G401 (cell line): Measurements from ENCODE around the gene SYDE1. TPM values are rescaled to one million over a fixed set of nuclear protein-coding genes. Genes with fewer than 3 reads are reported as not detected.

Source experiments
- DNase-seq: peaks from one replicate; pipeline ENCODE4 v3.0.0-alpha.2; 2015; ENCODE audit warnings: low spot score
- in situ Hi-C: cut with HindIII; loops from 2 replicates; pipeline ENCODE4 v1.10.0; 2016; ENCODE audit warnings: low sequenced_read_pairs, mixed read lengths
- total RNA-seq: library from RNA; depleted of rRNA; stranded (reverse); fragments of >200 nt; shearing (Covaris generic); gene quantifications from 2 replicates; pipeline ENCODE4 v1.2.3, GENCODE V29; 2014; rRNA removed

SYDE1 gene
- total RNA-seq, 1 experiment from 2014 or later: 56.5 TPM

DNA sequence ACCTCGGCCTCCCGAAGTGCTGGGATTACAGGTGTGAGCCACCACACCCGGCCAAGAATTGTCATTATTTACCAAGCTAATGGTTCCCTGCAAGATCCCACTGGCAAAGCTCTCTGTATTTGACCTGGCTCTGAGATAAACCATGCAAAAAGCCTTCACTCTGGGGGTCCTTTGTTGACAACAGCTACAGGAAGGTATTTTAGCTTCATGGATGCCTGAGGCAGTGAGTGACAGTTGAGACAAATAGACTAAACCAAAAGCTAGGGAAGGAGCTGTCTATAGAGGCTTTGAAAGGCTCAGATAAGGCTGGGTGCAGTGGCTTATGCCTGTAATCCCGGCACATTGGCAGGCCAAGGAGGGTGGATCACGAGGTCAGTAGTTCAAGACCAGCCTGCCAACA, 48.1 kb downstream of the SYDE1 start:
- in situ Hi-C loops: no loop called here
- no peak for DNase-seq

DNA sequence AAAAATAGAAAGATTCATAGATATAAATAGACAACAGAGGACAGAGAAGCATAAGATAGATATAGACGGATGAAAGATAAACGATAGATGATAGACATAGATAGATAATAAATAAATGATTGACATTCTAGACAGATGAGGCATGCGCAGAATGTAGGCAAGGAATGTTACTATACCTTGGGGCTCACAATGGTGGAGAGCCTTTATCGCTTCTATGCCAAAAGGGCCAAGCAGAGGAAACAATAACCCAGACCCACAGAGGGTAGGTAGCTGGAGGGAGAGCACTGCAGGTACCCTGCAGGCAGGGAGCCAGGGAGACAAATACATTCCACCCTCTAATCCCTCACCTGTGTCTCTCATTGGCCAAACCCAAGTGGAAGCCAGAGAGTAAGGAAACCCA, 49.2 kb downstream of the SYDE1 start:
- in situ Hi-C loops: no loop called here

DNA sequence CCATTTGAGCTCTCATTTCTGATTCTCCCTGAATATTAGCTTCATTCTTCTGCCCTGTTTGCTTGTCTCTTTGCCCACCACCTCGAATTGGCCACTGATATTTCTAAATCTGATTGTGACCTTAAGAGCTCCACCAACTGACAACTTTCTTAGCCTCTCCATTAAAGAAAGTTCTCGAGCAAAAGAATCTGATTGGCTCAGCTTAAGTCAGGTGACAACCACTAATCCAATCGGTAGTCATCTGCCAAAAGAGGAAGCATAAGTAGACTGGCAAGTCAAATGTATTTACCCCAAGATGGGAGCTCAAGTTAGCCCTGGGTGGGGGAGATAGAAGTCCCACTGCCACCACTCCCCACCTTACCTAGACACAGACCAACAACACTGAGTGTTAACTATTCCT, 52.0 kb downstream of the SYDE1 start:
- no peak for DNase-seq
- in situ Hi-C loops: no loop called here

More for the DNA sequence above, 49.2 kb downstream of the SYDE1 start:
- DNase-seq: no peak

DNA sequence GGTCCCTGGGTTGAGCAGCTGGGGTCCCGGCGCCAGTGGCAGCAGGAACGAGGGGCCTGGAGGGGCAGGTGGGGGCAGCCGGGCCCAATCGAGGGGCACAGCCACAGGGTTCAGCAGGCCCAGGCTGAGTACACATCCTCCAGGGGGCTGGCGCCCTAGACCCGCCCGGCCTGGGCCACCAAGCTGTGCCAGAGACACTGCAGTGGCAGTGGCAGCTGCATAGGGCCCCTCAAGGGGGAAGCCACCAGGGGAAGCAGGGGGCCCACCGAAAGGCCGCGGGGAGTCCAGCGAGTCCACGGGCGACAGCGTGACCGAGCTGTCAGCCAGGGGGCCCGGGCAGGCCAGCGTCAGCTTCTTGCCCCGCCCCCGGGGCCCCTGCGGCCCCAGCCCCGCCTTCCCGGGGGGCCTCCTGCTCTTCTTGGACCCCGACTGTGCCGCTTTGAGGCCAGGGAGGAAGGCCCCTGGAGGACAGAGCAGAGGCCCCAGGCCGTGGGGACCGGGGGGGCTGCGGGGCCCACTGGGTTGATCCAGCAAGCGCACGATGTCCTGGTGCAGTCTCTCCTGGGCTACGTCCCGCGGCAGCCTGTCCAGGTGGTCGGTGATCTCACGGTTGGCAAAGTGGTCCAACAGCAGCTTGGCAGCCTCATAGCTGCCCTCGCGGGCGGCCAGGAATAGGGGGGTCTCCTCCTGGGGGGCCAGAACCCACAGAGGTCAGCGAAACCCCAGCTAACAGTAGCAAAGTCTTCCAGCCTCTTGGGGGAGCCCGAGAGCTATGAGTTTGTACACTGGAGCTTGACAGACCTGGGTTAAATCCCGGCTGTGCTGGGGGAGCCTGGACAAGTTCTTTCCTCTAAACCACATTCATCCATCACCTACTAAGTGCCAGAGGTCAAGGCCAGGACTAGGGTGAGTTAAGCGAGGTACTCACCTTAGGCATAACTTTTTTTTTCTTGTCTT, 54.1 kb downstream of the SYDE1 start:
- no peak for DNase-seq
- in situ Hi-C loops: no loop called here

Other genes with a start within 250 kb of the SYDE1 start
- gene OR7A17, start 221.3 kb upstream of the SYDE1 start, total RNA-seq: not detected in 2 replicates
- gene OR7C2, start 165.9 kb upstream of the SYDE1 start, total RNA-seq: not detected in 2 replicates
- 3.7 TPM in 1 of 2 replicates, not detected in the other for gene SLC1A6, start 127.5 kb upstream of the SYDE1 start, total RNA-seq
- not detected in 2 replicates for gene CASP14, start 57.9 kb upstream of the SYDE1 start, total RNA-seq
- gene OR1I1, start 25.2 kb upstream of the SYDE1 start, total RNA-seq: not detected in 2 replicates
- 13.5 and 16.4 TPM in 2 replicates for gene NOTCH3, start 93.6 kb downstream of the SYDE1 start, total RNA-seq
- gene EPHX3, start 125.0 kb downstream of the SYDE1 start, total RNA-seq: not detected in 2 replicates
- gene BRD4, start 225.1 kb downstream of the SYDE1 start, total RNA-seq: 7.4 and 8.6 TPM in 2 replicates